ENCODE results near the gene TIGD4. TPM values are rescaled to one million over a fixed set of nuclear protein-coding genes. Genes with fewer than 3 reads are reported as not detected.
A peak's percentile ranks its signal among the peaks of the same experiment; 100 is the strongest.

TIGD4 gene
- total RNA-seq (2021): 1.9 to 2.5 TPM (median 2.0 TPM) in 3 replicates
- Bru-seq, nascent RNA: percentile 78 among the genes with signal in this experiment
- long read RNA-seq, experiment 1, partial matches to known transcripts: 0 of 6 reads
- long read RNA-seq, experiment 1, other reads (novel, unspliced or antisense): 2 of 6 reads
- long read RNA-seq, experiment 2, partial matches to known transcripts: 0 of 2 reads
- long read RNA-seq, experiment 2, other reads (novel, unspliced or antisense): 0 of 2 reads
- long read RNA-seq, experiment 3, partial matches to known transcripts: 0 of 3 reads
- long read RNA-seq, experiment 3, other reads (novel, unspliced or antisense): 1 of 3 reads

DNA sequence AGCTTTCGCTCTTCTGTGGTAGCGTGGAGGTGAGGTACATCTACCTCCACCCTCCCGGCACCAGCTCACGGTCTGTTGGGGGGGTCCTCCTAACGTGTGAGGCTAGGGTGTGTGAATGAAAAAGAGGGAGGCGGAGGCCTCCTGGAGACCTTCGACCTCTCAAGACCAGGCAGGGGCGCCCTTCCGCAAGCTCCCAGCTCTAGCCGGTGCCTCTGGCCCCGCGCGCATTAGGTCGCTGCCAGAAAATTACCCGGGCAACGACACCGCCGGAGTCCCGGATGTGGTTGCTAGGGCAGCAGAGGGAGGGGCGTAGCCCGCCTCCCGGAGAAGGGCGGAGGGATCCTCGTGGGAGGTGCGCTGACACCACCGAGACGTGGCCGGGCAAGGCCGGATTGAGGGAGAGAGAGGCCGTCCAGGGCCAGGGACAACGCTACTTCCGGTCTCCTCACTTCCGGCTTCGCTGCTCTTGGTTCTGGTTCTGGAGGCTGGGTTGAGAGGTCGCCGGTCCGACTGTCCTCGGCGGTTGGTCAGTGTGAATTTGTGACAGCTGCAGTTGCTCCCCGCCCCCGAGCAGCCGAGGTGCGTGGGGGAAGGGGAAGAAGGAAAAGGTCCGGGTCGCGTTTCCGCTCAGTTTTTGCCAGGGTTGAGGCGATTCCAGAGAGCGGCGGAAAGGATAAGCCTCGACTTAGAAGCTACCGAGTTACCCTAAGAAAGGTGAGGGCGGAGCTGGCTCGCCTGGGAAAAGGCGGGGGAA lies at the start of gene TIGD4, which contains the start of gene ARFIP1:
TIGD4 (minus strand) TSS at position 218 of the 754 bp plus-strand sequence. CDS start 8,726 bp downstream, outside the sequence.
ARFIP1 (plus strand) TSS at position 442 of the 754 bp plus-strand sequence. CDS start 49,680 bp downstream, outside the sequence.
- ATAC-seq (peak; percentile 93), DNase-seq (ENCODE audit: low spot score) (peak; percentile 99)
- peaks cover 27% of the 10 kb centered on the region for H3K4me1 Mint-ChIP-seq
- CTCF ChIA-PET: interaction anchor here (0.6 to 2.7 kb wide), 19 partner anchors 10 to 384 kb away, joined by 3 to 16 read pairs (median 4); partner anchors contain the start of gene FHDC1
- no peaks in the 10 kb centered on the region; the same call in 1 of the 2 replicates for H3K27me3 Mint-ChIP-seq (ENCODE audit: low read depth)
- POLR2A ChIA-PET: interaction anchor here (0.8 to 2.3 kb wide), 3 partner anchors 101 to 347 kb away, joined by 4 to 18 read pairs (median 5); partner anchors contain the start of gene FHDC1
- no peaks in the 10 kb centered on the region for H3K9me3 Mint-ChIP-seq
- H3K36me3 Mint-ChIP-seq: 0 out of 2 replicates have a peak, but pooled peaks cover 3% of the 10 kb centered on the region
- H3K4me3 Mint-ChIP-seq: peak within 1 kb of the TSS; percentile 99
- H3K27ac Mint-ChIP-seq: peak within 1 kb of the TSS; percentile 100
- TF ChIP-seq ZNF121 (CRISPR knock-in tag; IDR thresholded peaks at IDR 0.05): no peak
- peak; percentile 59 for TF ChIP-seq ETV6 (CRISPR knock-in tag; IDR thresholded peaks at IDR 0.05)
- TF ChIP-seq ZNF396 (CRISPR knock-in tag; IDR thresholded peaks at IDR 0.05; ENCODE audit: borderline replicate concordance): 0 out of 2 replicates have a peak, but pooled peaks have one; percentile 63
- TF ChIP-seq, protein P1, sequence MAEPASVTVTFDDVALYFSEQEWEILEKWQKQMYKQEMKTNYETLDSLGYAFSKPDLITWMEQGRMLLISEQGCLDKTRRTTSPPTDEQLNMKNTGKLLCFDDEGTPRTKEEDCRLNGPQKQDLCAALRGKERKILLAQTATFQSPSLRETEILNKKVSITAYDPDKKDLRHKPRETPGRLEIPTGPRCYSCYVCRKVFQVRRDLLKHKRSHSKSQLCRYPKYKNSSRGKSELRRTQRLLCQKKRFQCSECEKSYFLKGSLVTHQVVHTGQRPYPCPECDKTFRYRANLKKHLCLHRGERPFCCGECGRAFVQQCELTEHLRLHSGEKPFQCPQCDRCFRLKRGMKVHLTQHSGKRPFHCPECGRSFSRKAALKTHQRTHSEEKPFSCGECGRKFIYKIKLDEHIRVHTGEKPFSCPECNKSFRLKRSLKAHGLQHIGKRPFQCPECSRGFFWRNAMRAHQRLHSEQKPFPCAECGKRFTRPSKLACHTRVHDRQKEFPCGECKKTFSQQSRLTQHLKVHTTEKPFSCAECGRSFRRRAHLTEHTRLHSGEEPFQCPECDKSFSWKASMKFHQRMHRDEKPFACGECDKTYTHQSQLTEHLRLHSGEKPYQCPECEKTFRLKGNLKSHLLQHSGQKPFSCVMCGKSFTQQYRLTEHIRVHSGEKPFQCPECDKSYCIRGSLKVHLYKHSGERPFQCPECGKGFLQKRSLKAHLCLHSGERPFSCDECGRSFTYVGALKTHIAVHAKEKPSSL (CRISPR knock-in tag; conservative IDR thresholded peaks at IDR 0.05): no peak
- TF ChIP-seq, protein P2, sequence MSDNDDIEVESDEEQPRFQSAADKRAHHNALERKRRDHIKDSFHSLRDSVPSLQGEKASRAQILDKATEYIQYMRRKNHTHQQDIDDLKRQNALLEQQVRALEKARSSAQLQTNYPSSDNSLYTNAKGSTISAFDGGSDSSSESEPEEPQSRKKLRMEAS (CRISPR knock-in tag; IDR thresholded peaks at IDR 0.05): peak; percentile 79
- no peak for TF ChIP-seq TP53 (CRISPR knock-in tag; IDR thresholded peaks at IDR 0.05)
- TF ChIP-seq AFF4 (CRISPR knock-in tag; IDR thresholded peaks at IDR 0.05; ENCODE audit: borderline replicate concordance): peak; percentile 55; the same call in 1 of the 2 replicates
- TF ChIP-seq, protein P3, sequence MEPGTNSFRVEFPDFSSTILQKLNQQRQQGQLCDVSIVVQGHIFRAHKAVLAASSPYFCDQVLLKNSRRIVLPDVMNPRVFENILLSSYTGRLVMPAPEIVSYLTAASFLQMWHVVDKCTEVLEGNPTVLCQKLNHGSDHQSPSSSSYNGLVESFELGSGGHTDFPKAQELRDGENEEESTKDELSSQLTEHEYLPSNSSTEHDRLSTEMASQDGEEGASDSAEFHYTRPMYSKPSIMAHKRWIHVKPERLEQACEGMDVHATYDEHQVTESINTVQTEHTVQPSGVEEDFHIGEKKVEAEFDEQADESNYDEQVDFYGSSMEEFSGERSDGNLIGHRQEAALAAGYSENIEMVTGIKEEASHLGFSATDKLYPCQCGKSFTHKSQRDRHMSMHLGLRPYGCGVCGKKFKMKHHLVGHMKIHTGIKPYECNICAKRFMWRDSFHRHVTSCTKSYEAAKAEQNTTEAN (CRISPR knock-in tag; IDR thresholded peaks at IDR 0.05): no peak
- no peak for TF ChIP-seq ATF1 (CRISPR knock-in tag; IDR thresholded peaks at IDR 0.05)
- peak; percentile 41; the same call in 1 of the 2 replicates for TF ChIP-seq SP1 (CRISPR knock-in tag; conservative IDR thresholded peaks at IDR 0.05)
- TF ChIP-seq CBFB (CRISPR knock-in tag; IDR thresholded peaks at IDR 0.05; ENCODE audit: low read depth): peak; percentile 89; the same call in 1 of the 2 replicates
- TF ChIP-seq IRF1 (CRISPR knock-in tag; IDR thresholded peaks at IDR 0.05): no peak
- peak; percentile 19; the same call in 1 of the 2 replicates for TF ChIP-seq FOXP1 (CRISPR knock-in tag; IDR thresholded peaks at IDR 0.05; ENCODE audit: borderline replicate concordance)
- 0 out of 2 replicates have a peak, but pooled peaks have one; percentile 32 for TF ChIP-seq KAT7 (CRISPR knock-in tag; IDR thresholded peaks at IDR 0.05; ENCODE audit: borderline replicate concordance)
- TF ChIP-seq, protein P4, sequence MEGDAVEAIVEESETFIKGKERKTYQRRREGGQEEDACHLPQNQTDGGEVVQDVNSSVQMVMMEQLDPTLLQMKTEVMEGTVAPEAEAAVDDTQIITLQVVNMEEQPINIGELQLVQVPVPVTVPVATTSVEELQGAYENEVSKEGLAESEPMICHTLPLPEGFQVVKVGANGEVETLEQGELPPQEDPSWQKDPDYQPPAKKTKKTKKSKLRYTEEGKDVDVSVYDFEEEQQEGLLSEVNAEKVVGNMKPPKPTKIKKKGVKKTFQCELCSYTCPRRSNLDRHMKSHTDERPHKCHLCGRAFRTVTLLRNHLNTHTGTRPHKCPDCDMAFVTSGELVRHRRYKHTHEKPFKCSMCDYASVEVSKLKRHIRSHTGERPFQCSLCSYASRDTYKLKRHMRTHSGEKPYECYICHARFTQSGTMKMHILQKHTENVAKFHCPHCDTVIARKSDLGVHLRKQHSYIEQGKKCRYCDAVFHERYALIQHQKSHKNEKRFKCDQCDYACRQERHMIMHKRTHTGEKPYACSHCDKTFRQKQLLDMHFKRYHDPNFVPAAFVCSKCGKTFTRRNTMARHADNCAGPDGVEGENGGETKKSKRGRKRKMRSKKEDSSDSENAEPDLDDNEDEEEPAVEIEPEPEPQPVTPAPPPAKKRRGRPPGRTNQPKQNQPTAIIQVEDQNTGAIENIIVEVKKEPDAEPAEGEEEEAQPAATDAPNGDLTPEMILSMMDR (IDR thresholded peaks at IDR 0.05): no peak
- TF ChIP-seq, protein P5, sequence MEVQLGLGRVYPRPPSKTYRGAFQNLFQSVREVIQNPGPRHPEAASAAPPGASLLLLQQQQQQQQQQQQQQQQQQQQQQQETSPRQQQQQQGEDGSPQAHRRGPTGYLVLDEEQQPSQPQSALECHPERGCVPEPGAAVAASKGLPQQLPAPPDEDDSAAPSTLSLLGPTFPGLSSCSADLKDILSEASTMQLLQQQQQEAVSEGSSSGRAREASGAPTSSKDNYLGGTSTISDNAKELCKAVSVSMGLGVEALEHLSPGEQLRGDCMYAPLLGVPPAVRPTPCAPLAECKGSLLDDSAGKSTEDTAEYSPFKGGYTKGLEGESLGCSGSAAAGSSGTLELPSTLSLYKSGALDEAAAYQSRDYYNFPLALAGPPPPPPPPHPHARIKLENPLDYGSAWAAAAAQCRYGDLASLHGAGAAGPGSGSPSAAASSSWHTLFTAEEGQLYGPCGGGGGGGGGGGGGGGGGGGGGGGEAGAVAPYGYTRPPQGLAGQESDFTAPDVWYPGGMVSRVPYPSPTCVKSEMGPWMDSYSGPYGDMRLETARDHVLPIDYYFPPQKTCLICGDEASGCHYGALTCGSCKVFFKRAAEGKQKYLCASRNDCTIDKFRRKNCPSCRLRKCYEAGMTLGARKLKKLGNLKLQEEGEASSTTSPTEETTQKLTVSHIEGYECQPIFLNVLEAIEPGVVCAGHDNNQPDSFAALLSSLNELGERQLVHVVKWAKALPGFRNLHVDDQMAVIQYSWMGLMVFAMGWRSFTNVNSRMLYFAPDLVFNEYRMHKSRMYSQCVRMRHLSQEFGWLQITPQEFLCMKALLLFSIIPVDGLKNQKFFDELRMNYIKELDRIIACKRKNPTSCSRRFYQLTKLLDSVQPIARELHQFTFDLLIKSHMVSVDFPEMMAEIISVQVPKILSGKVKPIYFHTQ (CRISPR knock-in tag; IDR thresholded peaks at IDR 0.05): no peak
- peak; percentile 62 for TF ChIP-seq GABPB1 (CRISPR knock-in tag; IDR thresholded peaks at IDR 0.05)
- 0 out of 2 replicates have a peak, but pooled peaks have one; percentile 38 for TF ChIP-seq MYBL2 (CRISPR knock-in tag; IDR thresholded peaks at IDR 0.05)
- TF ChIP-seq FOXP4 (CRISPR knock-in tag; IDR thresholded peaks at IDR 0.05): no peak
